KOPT-K1 (cell line): Measurements from ENCODE around the gene CCDC183.
"Not testable (repeated sequence)": the region's sequence is repeated elsewhere in the genome, so short reads cannot be mapped to it uniquely, and the experiment has no call there.

Source experiments
- H3K27ac ChIP-seq: fragments of 200-600 bp; sonication (generic); 2 replicates; pipeline ENCODE4 v1.5.1; 2016; ENCODE audit warnings: antibody characterized with exemption, mild to moderate bottlenecking, low read depth, low read length; ENCODE audit not compliant: poor library complexity, severe bottlenecking
- H3K36me3 ChIP-seq: fragments of 200-600 bp; sonication (generic); 2 replicates; pipeline ENCODE4 v1.5.1; 2017; ENCODE audit warnings: antibody characterized with exemption, mild to moderate bottlenecking, low read length, moderate library complexity; ENCODE audit not compliant: insufficient read depth
- H3K9me3 ChIP-seq: fragments of 200-600 bp; sonication (generic); 2 replicates; pipeline ENCODE4 v1.5.1; 2017; ENCODE audit warnings: antibody characterized with exemption, low read length, mild to moderate bottlenecking; ENCODE audit not compliant: insufficient read depth, poor library complexity, severe bottlenecking

Gene CCDC183

DNA sequence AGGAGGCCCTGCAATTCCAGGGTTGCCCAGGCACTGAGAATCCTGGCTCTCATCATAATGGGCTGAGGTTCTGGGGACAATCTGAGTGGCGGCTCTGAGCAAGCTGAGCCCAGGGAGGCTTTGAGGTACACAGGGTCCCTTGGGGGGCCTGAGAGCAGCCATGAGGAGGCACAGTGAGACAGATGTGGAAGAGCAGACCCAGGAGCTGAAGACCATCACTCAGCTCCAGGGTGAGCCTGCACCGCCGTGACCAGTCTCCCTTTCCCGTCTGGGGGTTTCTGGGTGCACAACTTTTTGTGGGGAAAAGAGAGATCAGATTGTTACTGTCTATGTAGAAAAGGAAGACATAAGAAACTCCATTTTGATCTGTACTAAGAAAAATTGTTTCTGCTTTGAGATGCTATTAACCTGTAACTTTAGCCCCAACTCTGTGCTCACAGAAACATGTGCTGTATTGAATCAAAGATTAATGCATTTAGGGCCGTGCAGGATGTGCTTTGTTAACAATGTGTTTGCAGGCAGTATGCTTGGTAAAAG, at the start of gene CCDC183:
Gene CCDC183 (plus strand): TSS at position 101 of the 537 bp plus-strand sequence. CDS start 60 bp downstream, at position 161.
- Histone ChIP-seq H3K36me3 (no peaks in the 10 kb centered on the region), H3K27ac (no peak within 1 kb of the TSS), H3K9me3 (no peaks in the 10 kb centered on the region)

DNA sequence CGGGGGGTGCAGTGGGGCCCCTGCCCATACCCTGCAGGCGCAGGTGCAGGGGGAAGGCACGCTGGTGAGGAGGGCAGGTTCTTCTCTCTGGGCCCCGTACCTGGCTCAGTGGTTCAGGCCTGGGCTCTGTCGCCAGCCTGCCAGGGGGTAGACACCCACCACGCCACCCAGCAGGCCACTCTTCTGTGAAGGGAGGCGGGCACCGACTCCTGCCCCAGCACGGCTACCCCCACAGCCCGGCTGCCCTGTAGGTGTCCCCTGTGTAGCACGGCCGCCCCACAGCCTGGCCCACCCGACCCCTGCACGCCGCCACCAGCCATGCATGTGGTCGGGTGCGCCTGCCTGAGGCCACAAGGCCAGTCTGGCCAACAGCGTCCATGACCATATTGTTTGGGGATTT, 49.5 kb upstream of the CCDC183 start:
- Histone ChIP-seq H3K27ac (no peak overlapping the region), H3K36me3 (no peaks in the 10 kb centered on the region), H3K9me3 (peaks cover 7% of the 10 kb centered on the region)

DNA sequence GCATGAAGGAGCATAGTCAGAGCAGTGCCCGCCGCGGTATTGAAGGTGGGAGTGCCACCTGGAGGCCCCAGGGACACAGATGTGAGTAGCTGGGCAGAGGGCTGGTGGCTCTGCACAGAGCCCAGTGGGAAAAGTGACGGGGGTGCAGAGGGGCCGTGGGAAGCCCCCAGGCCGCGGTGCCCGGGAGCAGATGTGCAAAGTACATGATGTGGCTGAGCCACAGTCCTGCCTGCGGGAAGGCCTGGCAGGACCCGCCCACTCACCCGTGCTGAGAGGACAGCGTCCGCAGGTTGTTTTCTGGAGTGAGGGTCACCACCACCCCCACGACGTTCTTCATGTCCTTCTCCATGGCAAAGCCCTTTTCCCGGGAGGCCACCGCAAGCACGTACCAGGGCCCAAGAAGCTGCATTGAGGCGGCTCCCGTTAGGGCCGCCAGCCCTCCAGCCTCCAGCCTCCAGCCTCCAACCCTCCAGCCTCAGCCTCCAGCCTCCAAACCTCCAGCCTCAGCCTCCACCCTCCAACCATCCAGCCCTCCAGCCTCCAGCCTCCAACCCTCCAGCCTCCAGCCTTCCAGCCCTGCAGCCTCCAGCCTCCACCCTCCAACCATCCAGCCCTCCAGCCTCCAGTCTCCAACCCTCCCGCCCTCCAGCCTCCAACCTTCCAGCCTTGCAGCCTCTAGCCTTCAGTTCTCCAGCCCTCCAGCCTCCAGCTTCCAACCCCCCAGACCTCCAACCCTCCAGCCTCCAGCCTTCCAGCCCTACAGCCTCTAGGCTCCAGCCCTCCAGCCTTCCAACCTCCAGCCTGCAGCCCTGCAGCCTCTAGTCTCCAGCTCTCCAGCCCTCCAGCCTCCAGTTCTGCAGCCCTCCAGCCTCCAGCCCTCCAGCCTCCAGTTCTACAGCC, 48.7 kb upstream of the CCDC183 start:
- Histone ChIP-seq H3K36me3 (no peaks in the 10 kb centered on the region), H3K27ac (no peak overlapping the region), H3K9me3 (peaks cover 15% of the 10 kb centered on the region)

DNA sequence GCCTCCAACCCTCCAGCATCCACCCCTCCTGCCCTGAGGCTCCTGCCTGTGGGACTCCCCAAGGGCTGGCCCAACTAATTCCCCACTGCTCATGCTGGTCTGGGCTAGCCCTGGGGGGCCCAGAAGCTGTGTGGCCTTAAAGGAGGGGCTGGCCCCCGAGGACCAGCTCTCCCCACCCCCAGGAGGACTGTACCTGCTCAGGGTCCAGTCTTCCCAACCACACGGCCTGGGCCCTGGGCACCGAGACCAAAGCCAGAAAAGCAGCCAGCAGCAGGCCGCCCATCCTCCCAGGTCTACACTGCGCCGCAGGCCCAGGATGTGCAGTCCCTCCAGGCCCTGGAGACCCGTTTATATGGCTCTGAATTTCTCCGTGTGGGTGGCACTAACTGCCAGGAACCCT, 47.9 kb upstream of the CCDC183 start, which contains the start of gene LCN6:
Gene LCN6 (minus strand): TSS at position 325 of the 400 bp plus-strand sequence. CDS start 42 bp downstream, at position 283.
- Histone ChIP-seq H3K36me3 (no peaks in the 10 kb centered on the region), H3K9me3 (peaks cover 23% of the 10 kb centered on the region), H3K27ac (no peak within 1 kb of the TSS)

DNA sequence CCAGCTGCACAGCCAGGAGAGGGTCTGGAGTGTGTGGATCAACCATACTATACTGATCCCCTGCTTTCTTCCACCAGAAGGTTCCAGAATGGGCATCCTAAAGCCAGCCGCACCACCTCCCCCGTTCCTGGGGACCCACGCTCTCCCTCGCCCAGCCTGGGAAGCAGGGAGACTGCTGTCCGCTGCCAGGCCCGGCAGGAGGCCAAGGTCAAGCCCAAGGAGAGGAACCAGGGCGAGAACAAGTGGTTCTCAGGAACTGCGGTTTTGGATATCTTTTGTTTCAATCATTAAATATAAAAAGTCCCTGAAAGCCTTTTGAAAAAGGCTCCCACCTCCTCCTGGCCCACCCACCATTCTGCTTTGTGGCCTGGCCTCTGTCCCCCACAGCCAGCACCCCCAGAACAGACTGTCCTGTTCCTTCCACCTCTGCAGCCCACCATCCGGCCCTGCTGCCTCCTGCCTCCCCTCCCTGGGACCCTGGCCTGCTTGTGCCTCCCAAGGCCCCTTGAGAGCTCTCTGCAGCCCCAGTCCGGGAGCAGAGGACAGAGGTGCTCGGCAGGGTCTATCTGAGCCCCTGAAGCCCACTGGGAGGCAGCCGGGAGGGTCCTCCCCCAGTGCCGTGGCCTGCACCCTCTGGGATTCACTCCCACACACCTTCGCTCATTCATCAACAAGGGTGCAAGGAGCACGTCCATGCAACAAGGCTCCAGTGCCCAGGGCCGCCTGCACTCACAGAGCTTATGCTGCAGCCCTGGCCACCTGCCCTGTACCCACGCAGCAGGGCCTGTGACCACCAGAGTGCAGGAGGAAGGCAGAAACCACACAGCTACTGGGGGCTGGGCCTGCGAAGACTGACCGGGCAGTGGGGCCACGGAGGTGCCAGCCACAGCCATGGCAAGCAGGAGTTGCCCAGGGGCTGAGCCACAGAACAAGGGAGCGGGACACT, 47.2 kb upstream of the CCDC183 start:
- Histone ChIP-seq H3K36me3 (no peaks in the 10 kb centered on the region), H3K9me3 (peaks cover 23% of the 10 kb centered on the region), H3K27ac (no peak overlapping the region)

DNA sequence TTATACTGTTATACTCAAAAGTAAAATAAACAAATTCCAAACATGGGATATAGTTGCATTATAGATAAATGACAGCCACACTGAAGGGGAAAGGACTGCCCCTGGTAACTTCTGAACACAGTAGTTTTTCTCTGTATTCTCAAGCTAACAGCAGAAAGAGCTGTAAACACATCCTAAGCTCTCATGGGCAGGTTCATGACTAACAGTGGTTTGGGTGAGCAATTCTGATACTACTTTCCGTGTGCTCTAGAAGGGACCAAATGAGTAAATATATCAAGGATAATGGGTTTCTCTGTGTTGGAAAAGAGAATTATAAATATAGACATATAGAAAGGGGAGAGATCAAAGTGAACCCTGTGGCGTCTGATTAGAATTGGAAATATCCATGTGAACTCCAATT, 45.6 kb upstream of the CCDC183 start:
- Histone ChIP-seq H3K36me3 (no peaks in the 10 kb centered on the region), H3K9me3 (peaks cover 23% of the 10 kb centered on the region), H3K27ac (no peak overlapping the region)

DNA sequence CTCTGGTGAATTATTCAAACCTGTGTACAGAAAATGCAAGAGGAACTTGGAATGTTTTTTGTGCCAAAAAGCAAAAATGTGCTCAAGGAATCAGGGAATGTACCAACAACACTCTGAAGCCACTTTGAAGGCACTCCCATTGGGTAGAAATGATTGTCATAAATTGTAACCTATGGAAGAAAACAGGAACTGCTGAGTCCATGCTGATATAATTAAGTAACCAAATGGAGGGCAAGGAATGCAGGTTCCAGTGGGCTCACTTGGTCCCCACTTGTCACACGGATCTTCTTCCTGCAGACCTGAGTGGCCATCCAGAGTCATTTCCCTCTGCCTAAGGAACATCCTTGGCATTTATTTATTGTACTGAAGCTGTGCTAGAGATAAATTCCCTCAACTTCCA, 44.9 kb upstream of the CCDC183 start:
- H3K36me3 ChIP-seq = no peaks in the 10 kb centered on the region
- H3K9me3 ChIP-seq = peaks cover 23% of the 10 kb centered on the region
- no peak overlapping the region for H3K27ac ChIP-seq

DNA sequence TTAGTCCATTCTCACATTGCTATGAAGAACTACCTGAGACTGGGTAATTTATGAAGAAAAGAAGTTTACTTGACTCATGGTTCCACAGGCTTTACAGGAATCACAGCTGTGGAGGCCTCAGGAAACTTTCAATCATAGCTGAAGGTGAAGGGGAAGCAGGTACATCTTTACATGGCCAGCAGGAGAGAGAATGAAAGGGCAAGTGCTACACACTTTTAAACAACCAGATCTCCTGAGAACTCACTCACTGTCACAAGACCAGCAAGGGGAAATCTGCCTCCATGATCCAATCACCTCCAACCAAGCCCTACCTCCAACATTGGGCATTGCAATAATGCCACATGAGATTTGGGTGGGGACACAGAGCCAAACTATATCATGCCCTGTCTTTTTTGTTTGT, 44.3 kb upstream of the CCDC183 start:
- peaks cover 23% of the 10 kb centered on the region for H3K9me3 ChIP-seq
- H3K36me3 ChIP-seq = no peaks in the 10 kb centered on the region
- H3K27ac ChIP-seq = no peak overlapping the region

DNA sequence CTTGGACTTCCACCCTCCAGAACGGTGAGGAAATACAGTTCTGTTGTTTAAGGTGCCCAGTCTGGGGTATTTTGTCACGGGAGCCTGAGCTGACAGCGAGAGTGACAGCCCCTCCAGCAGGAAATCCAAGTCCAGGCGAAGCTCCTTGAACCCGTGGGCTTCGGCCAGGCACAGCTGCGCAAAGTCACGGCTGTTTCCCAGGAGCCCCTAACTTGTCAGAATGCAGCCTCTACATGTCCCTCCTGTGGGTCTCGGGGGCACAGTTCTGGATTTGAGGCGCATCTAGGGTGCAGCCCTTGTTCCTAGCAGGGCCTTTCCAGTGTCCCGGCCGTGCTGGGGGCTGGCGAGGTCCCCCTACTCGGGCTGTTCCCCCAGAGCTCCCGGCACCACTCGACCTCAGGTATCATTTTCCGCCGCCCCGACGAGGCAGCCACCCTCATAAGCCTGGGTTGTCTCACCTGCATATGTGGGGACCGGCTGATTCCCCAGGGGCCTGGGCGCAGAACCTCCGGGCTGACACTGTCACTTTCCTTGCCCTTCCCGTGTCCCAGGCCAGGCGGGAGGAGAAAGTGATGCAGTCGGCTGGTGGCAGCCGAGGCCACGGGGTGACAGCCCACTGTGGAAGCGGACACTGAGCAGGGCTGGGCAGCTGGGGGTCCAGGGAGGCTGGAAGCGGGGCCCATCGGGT, 42.6 kb upstream of the CCDC183 start:
- Histone ChIP-seq H3K9me3 (peaks cover 23% of the 10 kb centered on the region), H3K36me3 (no peaks in the 10 kb centered on the region), H3K27ac (no peak overlapping the region)

DNA sequence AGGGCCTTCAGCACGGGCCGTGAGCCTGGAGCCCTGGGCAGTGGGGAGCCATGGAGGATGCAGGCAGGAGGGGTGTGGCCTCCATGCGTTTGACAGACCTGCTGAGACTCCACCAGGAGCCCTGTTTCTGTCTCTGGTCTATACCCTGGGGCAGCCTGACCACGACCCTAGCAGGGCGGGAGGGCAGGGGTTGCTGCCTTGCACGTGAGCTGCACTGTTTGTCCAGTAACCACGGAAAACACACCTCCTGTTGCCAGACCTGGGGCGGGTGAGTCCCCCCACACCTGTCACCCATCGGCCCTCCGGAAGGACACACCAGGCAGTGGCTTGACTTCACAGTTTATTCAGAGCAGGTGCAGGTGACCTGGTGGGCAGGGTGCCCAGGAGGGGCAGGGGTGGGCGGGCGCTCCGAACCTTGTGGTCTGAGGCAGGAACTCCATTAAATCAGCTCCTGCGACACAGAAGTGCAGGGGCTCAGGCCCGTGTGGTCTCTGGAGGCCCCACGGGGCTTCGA, 42.0 kb upstream of the CCDC183 start:
- peaks cover 23% of the 10 kb centered on the region for H3K9me3 ChIP-seq
- H3K36me3 ChIP-seq = no peaks in the 10 kb centered on the region
- H3K27ac ChIP-seq = no peak overlapping the region

DNA sequence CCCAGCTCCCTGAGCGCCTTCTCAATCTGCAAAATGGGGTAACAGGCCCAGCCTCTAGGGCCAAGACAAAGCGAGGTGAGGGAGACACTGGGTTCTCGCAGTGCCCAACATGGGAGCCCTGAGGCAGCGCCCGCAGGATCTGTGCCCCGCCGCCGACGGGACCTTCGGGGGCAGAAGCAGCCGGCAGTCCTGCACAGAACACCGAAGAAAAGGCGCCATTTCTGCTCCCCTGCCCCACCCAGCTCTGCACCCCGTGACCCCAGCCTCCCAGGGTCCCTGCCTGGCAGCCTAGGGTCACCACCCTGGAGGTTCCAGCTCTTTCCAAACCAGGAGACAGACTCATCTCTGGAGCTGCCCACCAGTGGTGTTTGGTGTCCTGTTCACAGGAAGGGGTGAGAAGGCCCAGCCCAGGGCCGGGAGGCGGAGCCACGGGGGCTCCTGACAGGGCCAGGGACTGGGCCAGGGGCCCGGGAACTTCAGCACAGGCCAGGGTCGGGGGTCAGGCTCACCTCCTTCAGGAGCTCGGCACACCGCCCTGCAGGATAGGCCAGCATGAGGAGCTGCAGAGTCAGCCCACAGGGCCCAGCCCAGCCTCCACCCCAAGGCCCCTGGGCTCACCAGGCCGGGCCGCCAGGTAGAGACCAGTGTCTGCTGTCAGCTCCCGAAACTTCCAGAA, 41.4 kb upstream of the CCDC183 start:
- Histone ChIP-seq H3K27ac (no peak overlapping the region), H3K9me3 (peaks cover 23% of the 10 kb centered on the region), H3K36me3 (no peaks in the 10 kb centered on the region)

DNA sequence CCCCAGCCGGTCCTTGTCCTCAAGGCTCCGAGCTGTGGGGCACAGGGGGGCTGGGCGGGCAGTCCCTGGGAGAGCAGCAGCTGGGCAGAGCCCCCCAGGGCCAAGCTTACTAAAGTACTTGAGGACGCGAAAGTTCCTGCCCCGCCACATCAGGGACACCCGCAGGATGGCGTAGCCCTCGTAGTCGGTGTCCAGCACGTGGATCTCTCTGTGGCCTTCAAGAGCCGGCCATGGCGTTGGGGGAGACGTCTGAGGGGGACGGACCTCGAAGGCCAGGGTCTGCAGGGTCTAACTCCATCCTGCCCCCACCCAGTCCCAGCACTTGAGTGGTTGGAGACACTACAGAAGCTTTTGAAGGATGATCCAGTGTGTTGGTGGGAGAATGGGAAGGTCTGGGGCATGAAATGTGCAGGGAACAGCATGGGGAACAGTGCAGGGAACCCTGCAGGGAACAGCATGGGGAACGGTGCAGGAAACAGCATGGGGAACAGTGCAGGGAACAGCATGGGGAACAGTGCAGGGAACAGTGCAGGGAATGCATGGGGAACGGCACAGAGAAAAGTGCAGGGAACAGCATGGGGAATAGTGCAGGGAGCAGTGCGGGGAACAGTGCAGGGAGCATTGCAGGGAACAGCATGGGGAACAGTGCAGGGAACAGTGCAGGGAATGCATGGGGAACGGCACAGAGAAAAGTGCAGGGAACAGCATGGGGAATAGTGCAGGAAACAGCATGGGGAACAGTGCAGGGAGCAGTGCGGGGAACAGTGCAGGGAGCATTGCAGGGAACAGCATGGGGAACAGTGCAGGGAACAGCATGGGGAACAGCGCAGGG, 40.6 kb upstream of the CCDC183 start:
- H3K9me3 ChIP-seq = peaks cover 23% of the 10 kb centered on the region
- H3K27ac ChIP-seq, H3K36me3 ChIP-seq: not testable (repeated sequence)

DNA sequence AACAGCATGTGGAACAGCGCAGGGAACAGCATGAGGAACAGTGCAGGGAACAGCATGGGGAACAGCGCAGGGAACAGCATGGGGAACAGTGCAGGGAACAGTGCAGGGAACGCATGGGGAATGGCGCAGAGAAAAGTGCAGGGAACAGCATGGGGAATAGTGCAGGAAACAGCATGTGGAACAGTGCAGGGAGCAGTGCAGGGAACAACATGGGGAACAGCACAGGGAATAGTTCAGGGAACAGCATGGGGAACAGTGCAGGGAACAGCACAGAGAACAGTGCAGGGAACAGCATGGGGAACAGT, 40.1 kb upstream of the CCDC183 start:
- no peak overlapping the region for H3K27ac ChIP-seq
- H3K36me3 ChIP-seq = no peaks in the 10 kb centered on the region
- H3K9me3 ChIP-seq = peaks cover 21% of the 10 kb centered on the region
